Stimulated activated CD4-positive, alpha-beta T cell treated with anti-CD3 and anti-CD28 coated beads, TNF-alpha, amount 100 ng/mL, for 1 hour (primary cell): Measurements from ENCODE around the gene GPR171.
"Not testable (repeated sequence)": the region's sequence is repeated elsewhere in the genome, so short reads cannot be mapped to it uniquely, and the experiment has no call there.

Experiments used
- DNase-seq, 3 donors: peaks; one replicate each; pipeline ENCODE4 v3.0.0-alpha.2; 2020; ENCODE audit warnings: low read depth in 3 of 3, low spot score in 1 of 3

The GPR171 gene, protein sequence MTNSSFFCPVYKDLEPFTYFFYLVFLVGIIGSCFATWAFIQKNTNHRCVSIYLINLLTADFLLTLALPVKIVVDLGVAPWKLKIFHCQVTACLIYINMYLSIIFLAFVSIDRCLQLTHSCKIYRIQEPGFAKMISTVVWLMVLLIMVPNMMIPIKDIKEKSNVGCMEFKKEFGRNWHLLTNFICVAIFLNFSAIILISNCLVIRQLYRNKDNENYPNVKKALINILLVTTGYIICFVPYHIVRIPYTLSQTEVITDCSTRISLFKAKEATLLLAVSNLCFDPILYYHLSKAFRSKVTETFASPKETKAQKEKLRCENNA

DNA sequence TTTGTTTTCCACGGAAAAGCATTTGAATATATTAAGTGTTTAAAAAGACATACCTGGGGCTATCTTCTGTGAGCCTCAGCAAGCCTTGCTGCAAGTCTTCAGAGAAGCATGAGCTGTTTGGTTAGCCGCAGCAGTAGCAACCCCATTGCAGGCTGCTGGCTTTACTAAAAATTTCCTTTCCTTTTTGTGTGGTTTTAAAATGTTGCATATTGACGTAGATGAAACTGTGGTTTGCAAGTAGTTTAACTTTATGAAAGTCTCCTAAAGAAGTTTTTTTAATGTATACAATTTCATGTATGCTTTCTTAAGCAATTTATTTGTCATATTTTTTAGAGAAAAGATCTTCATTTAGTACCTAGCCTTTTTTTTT is at the start of gene GPR171:
Gene GPR171, minus strand, starts transcription at position 166 of the 370 bp plus-strand sequence. CDS start 3,830 bp downstream, outside the sequence.
- DNase-seq: peak in 2 of 3 donors; percentile 23 to 41

DNA sequence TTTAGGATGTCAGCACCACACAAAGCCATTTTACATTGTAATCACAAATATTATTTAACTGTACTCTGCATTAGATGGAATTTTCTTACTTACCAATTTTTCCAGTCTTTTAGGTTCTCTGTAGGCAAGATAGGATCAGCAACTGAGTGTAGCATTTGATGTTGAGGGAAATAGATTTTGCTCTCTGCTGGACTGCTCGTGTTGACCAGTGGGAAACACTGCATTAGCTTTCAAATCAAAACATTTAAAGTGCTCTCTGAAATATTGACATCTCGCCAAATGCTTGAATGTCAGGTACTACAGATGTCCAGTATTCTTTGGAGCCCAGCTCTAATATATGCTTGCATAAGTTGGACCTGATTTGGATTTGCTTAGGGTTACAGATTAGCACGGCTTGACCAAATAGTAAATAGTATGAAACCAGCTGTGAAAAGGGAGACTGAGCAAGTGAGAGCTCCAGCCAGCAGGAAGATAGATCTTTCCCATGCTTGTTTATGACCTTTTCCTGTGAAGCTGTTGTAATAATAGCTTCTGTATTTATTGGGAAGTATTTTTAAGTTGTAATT is 45.8 kb upstream of the GPR171 start:
- DNase-seq: no peak

DNA sequence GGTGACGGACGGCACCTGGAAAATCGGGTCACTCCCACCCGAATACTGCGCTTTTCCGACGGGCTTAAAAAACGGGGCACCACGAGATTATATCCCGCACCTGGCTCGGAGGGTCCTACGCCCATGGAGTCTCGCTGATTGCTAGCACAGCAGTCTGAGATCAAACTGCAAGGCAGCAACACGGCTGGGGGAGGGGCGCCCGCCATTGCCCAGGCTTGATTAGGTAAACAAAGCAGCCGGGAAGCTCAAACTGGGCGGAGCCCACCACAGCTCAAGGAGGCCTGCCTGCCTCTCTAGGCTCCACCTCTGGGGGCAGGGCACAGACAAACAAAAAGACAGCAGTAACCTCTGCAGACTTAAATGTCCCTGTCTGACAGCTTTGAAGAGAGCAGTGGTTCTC is 39.0 kb upstream of the GPR171 start:
- not testable (repeated sequence) for DNase-seq

DNA sequence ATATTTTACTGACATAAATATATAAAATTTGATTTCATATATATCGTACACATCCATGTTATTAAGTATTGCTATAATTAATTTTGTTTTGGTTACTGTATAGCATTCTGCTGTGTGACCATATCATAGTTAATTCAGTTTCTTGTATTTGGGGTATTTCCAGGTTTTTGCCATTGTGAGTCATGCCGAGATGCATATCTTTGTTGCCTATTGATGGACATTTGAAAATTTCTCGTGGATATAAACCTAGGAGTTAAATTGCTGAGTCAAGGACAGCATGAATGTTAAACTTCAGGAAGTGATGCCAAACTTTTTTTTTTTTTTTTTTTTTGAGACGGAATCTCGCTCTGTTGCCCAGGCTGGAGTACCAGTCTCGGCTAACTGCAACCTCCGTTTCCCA is 33.7 kb upstream of the GPR171 start:
- DNase-seq: no peak

DNA sequence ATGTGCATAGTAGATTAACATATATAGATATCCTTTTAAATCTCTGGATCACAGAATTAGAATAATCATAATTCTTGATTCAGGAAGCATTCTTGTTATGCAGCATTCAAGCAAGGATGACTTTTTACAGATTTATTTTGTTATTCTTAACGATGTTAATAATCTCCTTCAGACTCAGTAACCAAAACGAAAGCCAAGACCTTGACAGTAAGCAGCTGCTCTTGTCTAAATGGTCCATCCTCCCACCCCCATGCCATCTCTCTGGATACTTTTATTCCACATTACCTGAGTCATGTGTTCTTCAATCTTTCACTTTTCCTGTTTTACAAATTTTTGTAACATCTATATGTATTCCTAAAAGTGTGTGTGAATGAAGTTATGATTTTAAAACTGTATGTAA is 33.3 kb upstream of the GPR171 start:
- no peak for DNase-seq

DNA sequence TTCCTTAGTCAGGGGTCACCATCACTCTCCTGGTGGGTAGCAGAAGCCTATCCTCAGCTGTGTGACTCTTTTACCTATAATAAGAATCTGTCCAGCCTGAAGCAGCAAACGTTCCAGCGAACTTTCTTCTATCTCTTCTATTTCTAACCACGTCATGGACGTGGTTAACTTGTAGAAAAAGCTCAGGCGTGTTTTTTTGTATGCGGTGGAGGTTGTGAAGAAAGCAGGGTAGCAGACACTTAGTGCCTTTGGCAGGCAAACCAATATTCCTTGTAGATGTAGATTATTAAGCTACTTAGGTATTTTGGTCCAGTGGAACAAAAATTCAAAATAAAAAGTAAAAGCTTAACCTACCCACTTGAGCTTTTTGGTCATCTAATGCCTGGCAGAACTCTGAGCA is 31.8 kb upstream of the GPR171 start:
- DNase-seq: no peak

DNA sequence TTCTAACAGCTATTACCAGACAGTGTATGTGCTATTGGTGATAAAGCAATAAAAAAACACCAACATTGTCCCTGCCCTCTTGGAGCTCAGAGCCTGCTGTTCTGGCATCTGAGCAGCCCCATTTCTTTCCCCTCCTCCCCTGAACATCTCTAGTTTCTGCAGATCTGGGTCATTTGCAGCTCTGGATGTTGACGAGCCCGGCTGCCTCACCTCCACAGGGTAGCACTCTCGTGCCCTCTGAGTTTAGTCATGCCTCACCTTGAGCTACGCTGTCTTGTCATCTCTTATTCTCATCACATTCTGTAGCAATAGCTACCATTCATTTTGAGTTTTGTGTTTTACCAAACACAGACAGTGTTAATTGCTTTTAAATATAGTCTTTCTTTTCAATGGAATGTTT is 30.0 kb upstream of the GPR171 start:
- no peak for DNase-seq

DNA sequence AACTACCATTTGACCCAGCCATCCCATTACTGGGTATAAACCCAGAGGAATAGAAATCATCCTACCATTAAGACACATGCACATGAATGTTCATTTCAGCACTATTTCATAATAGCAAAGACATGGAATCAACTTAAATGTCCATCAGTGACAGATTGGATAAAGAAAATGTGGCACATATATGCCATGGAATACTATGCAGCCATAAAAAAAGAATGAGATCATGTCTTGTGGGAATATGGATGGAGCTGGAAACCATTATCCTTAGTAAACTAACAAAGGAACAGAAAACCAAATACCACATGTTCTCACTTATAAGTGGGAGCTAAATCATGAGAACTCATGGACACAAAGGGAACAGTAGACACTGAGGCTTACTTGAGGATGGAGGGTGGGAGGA is 29.4 kb upstream of the GPR171 start:
- DNase-seq: not testable (repeated sequence)

DNA sequence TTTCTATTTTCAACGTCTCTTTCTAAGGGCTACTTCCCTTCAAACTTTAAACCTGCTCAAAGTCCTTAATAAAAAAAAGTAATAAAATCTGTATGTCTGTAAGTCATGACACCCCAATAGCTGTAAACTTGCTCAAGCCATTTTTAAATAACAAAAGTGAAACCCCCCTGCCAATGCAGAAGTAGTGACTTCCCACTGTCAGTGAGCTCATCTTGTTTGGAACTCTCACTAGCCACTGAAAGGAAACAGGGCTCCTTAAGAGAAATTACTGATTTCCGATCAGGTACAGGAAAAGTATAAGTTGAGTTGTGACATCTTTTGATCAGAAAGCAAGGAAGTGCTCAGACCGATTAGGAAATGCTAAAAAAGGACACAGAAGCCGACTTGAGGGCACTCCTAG is 27.6 kb upstream of the GPR171 start:
- DNase-seq: no peak

DNA sequence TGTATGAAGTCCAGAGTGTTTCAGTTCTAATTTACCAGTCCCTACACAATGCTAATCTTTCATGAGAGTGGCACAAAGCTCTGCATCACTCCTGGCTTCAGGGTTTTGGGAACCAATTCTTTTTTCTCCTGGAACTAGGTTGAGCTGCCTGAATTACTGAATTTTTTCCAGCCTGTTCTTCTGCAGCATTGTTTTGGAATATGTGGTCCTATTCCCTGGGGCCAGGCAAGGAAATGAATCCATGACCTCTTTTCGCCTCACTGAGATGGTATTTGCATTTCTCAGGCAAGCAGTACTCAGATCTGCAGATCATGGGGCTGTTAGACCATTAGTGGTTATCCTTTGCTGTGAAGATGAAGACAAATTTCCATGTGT is 25.6 kb upstream of the GPR171 start:
- no peak for DNase-seq

DNA sequence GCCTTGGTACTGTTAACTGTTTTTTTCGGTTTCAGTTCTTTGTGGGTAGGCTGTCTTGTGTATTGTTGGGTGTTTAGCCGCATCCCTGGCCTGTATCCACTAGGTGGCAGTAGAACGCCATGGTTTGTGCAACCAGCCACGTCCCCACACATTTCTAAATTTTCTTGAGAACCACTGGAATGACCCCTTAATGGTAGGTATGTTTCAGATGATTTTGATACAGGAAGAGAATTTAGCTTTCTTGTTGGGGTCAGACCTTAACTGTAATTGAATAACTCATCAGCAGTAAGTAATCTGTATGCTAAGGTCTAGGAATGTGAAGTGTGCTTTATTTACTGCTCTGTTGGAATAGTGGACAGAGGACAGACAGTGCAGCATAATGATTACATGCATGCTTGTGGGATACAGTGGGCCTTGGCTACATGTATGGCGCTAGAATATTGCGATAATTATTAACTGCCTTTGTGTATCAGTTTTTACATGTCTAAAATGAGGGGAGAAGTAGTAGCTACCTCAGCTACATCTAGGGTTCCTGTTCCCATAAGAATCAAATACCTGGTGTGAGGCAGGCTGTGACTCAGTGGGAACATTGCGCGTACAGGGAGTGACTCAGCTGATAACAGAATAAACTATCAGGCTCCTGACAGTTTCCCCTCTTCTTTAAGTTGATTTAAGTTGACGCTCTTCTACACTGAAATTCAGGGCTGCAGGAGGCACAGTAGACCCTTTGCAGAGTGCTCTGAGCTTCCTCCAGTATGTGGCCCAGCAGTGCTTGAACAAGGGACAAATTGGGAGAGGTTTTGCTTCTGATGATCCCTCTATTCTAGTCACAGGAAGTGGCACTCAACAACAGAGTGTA is 25.0 kb upstream of the GPR171 start:
- peak; percentile 59 to 66 (median 61) for DNase-seq

DNA sequence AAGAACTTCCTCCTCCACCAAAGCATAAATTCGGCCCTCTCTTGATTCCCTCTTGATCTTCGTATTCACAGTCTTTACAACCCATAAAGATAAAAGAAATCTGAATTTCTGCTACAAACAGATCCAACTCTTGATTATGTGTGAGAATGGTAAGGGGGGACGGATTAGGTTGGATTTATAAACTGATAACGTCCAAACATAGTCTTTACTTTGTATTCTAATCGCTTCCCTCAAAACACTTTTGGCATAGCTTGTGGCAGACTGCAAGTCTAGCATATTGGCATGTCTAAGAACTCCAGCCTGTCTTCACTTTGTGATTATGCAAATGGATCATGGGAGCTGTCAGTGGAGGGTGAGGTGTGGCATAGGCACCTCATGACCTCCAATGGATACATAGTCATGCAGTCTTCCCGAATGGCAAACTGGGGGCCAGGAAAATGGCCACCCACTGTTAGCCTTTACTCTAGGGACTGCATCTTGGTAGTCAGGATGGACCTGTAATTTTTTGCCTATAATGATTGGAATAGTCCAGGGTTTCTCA is 24.3 kb upstream of the GPR171 start:
- no peak for DNase-seq

DNA sequence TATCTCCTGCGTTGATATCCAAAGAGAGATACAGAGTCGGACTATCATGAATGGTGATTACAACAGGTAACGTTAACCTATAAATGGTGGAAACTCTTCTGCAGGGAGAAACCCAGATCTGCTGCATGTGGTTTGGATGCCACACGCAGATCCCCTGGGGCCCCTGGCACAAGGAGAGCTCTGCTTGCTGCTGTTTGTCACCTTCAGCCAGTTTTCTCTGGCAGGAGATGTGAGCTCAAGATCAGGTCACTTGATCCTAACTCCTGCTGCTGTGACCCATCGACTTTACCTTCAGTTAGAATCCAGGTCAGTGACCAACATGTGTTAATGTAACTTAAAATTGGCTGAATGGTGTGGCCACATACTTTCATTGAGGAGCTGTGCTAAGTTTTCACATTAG is 23.8 kb upstream of the GPR171 start:
- DNase-seq: no peak

DNA sequence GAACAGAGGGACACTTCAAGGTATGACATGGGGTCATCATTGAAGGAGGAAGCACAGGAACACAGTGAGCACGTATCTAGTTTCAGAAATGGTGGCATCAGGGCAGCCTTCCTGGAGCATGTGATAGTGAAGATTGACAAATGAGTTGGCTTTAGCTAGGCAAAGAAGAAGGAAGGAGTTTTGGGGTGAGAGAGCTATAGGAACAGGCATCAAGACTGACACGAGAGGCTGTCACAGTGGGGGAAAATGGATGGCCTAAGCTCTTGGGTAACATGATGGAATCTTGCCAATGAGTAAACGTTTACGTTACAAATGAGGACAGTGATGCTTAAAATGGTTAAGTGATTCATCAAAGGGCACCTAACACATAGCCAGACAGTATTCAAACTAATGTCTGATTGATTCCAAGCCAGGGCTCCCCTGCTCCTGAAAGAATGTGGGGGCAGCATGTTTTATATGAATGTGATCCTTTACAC is 23.1 kb upstream of the GPR171 start:
- no peak for DNase-seq

DNA sequence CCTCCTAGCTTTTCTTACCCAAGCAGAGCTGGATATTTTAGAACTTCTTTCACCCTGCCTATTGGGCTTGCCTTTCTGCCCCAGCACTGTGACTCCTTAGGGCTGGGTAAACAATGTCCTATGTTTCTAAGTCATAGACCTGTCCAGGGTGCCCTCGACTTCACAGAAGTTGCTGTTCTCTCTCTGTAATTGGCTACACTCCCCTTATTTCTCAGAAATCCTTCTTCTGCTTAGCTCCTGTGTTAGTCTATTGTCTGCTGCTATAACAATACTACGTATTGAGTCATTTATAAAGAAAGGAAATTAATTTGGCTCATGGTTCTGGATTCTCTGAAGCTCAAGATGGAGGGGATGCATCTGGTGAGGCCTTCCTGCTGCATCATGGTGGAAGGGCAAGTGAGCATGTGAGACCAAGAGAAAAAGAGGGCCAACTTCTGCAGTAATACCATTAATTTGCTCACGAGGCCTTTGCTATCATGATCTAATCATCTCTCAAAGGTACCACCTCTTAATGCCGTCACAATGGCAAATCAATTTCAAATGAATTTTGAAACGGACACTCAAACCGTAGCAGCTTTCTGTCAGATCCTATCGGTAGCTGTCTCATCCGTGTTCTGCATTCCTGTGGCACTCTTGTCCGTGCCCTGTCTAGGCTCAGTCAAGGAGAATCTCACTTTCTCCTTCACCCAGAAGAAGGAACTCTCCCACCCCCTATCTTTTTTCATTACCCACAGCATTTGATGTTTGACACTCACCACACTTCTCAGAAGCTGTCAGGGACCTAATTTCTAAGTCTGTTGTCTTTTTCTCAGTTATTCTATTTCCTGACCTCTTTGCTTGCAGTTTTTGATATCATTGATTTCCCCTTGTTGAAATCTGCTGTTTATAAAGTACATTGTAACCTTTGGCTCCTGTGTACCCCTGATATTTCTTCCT is 22.3 kb upstream of the GPR171 start:
- DNase-seq: no peak

DNA sequence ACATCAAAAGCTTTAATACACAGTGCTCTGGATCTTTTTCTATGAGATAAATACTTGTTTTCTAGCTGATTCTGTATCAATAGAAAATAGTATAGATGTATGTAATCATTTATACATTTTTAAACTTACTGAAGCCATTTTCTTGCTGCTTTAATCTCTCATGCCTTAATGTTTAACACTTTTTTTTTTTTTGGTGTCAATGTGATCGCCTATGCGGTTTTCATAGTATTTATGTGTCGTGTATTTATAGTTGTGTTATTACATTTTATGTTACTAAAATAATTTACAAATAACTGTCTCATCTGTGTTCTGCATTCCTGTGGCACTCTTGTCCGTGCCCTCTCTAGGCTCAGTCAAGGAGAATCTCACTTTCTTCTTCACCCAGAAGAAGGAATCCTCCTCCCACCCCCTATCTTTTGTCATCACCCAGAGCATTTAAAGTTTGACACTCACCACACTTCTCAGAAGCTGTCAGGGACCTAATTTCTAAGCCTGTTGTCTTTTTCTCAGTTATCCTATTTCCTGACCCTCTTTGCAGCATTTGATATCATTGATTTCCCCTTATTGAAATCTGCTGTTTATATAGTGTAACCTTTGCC is 21.4 kb upstream of the GPR171 start:
- no peak for DNase-seq

DNA sequence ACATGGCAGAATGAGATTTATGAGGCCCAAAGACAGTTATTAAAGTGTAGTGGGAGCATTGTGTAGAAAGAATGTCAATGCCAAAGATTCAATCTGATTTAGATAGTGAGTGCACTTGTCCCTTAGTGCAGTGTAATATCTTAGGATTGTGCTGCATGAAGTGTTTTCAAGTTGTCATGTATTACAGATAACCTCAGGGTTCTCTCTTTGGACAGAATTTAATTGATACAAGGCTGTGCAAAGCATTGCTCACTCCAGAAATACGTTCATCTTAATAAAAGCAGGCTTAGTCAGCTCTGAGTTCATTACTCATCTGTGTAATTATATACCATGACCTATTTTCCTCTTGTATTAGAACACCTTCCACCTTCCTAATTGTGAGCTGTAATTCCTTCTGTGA is 16.0 kb upstream of the GPR171 start:
- DNase-seq: no peak

DNA sequence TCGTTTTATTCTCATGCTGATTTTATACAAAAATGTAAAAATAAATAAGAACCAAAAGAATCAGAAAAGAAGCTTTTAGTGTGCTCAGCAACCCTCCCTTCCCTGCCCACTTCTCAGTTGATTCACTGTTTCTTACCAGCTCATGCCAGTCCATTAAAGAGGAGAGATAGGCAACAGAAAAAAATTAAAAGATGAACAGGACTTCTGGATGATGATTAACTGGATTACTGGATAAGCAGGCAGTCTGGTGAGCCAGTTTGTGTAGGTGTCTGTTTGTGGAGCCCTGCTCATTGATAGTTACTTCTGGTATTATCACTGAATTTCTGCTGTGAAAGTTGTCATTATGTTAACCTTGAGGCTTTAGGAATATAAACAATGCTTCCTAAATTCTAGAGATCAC is 15.1 kb upstream of the GPR171 start:
- no peak for DNase-seq

DNA sequence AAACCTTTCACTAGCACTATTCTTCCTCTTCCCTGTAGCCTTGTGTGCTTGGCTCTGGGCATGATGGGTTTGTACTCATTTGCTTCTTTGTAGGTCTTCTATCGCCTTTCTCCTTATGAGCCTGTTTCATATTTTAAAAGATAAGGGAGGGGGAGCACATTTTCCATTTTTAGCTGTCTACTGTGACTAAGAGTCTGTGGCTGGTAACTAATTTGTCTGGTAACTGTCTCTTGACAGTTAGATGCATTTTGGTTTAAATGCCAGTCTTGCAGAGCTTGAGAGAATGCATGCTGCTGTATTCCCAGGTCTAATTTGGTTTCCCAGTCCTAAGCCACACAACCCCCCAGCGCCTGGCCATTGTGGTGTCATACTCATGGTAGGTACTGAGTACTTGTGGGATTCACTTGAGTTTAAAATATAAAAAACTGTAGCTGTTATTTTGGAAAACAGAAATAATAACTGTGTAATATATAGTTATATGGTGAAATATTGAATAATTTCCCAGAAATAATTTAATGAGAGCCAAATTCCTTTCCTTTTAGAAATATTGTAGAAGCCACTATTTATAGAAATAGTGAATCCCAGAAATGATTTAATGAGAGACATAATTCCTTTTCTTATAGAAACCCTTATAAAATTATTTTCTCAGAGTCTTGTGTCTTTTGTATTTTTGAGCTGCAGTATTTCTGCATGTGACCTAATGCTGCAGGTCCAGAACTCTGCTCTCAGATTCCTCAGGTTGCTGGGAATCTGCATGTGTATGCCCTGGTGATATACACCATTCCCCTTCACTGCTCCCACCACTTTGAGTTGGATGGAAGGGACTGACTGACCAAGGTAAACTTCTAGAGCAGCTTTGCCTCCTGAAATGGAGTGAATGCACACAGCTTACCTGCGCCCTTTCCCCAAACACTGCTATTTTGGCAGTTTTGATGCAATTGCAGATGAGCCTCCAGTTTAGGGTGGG is 13.9 kb upstream of the GPR171 start:
- no peak for DNase-seq
